GM18861 (cell line): ENCODE results near the gene SLC13A5.

Experiments
- ATAC-seq: cut with Tn5 transposase; IDR thresholded peaks from one replicate; pipeline ENCODE4 v1.9.1; 2021; ENCODE audit not compliant: unreplicated experiment

SLC13A5 gene

GRCh38 chr17:6639586-6640535, 73.3 kb downstream of the SLC13A5 start:
- no peak for ATAC-seq

GRCh38 chr17:6639014-6639585, 74.1 kb downstream of the SLC13A5 start:
- no peak for ATAC-seq

DNA sequence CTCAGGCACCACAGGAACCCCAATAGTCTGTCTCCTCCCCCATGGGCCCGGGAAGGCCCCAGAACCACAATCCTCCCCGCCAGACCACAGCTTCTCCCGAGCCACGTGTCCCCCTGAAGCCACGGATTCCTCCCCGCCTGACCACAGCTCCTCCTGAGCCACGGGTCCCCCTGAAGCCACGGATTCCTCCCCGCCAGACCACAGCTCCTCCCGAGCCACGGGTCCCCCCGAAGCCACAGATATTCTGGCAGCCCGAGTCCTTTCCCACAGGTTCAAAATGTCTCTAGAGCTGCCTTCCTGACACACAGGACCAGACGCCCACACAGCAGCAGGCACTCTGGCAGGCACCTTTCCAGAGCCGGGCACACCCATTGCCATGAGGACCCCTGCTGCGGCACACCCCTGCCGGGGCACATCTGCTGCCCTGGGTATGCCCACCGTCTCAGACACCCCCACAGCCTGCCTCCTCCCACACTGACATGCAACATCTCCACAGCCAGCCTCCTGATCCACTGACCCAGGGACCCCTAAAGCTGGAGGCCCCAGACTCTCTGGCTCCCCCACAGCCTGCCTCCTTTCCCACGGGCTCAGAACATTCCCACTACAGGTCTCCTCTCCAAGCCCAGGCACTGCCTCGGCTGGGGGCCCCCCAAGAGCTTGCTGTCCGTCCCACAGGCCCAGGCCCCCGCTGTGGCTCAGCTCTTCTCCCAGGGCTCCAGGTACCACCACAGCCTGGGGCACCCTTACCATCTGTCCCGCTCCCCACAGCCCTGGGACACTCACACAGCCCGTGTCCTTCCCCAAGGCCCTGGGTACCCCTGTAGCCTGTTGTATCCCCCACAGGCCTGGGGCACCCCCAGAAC, 74.9 kb downstream of the SLC13A5 start:
- ATAC-seq, result no peak

DNA sequence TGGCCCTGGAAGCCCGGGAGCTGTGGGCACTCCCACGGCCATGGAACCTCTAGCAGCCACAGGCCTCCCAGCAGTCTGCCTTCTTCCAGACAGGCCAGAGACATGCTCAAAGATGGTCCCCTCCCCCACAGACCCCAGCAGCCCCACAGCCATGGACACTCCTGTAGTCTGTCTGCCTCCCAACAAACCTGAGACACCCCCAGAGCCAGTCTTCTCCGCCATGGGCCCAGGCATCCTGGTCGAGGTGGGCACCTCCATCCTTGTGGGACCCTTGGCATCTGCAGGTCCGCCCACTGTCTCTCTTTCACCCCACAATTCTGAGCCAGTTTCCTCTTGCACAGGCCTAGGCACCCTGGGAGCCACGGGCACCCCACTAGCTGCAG, 75.7 kb downstream of the SLC13A5 start:
- no peak for ATAC-seq

GRCh38 chr17:6636616-6637457, 76.3 kb downstream of the SLC13A5 start:
- ATAC-seq, result no peak

DNA sequence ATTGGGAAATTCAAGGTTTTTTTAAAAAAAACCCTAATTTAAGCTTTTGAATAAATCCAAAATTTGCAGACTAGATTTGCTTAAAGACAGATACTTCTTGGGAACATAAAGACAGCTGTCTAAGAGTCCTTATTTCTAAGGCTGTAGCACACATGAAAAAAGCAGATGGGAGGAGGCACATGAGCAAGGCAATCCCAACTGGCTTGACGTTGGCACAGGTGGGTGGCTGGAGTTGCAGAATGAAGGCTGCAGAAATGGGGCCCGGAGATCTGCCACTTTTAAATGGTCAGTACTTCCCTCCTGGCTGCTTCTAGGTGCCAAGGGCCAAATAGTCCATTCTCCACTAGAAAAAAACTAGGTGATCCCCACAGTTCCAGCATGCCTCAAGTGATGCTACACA, 77.1 kb downstream of the SLC13A5 start:
- ATAC-seq, result no peak
